Activated CD4-positive, alpha-beta T cell treated with anti-CD3 and anti-CD28 coated beads, Interleukin-2, amount 50 U/mL, for 16 hours (primary cell): ENCODE measurements around the gene KATNAL2.
A peak's percentile ranks its signal among the peaks of the same experiment; 100 is the strongest.
"Not testable (repeated sequence)": the region's sequence is repeated elsewhere in the genome, so short reads cannot be mapped to it uniquely, and the experiment has no call there.

Experiments used
- DNase-seq: peaks from one replicate; pipeline ENCODE4 v3.0.0-alpha.2; 2020

Gene KATNAL2

GRCh38 chr18:46939998-46940571 lies 22.7 kb downstream of the KATNAL2 start:
- DNase-seq, result no peak

- DNase-seq, result no peak
These were observed 25.2 kb downstream of the KATNAL2 start for GRCh38 chr18:46942646-46943045.

GRCh38 chr18:46946656-46947282 lies 29.4 kb downstream of the KATNAL2 start:
- DNase-seq, result peak; percentile 69

- peak; percentile 11 for DNase-seq
These were observed 32.8 kb downstream of the KATNAL2 start for GRCh38 chr18:46950064-46950656.

- no peak for DNase-seq
These were observed 35.8 kb downstream of the KATNAL2 start for GRCh38 chr18:46953195-46953594.

- no peak for DNase-seq
These were observed 40.8 kb downstream of the KATNAL2 start for GRCh38 chr18:46958209-46958608.

GRCh38 chr18:46963656-46964578 lies 46.5 kb downstream of the KATNAL2 start:
- DNase-seq, result not testable (repeated sequence)

- not testable (repeated sequence) for DNase-seq
These were observed 47.3 kb downstream of the KATNAL2 start for GRCh38 chr18:46964579-46965293.

GRCh38 chr18:46966266-46966665 lies 48.9 kb downstream of the KATNAL2 start:
- not testable (repeated sequence) for DNase-seq

GRCh38 chr18:46969551-46969950 lies 52.1 kb downstream of the KATNAL2 start:
- DNase-seq, result not testable (repeated sequence)

GRCh38 chr18:47019870-47020269 lies 102.5 kb downstream of the KATNAL2 start:
- DNase-seq, result not testable (repeated sequence)

GRCh38 chr18:47020757-47021156 lies 103.4 kb downstream of the KATNAL2 start:
- not testable (repeated sequence) for DNase-seq

- not testable (repeated sequence) for DNase-seq
These were observed 105.4 kb downstream of the KATNAL2 start for GRCh38 chr18:47022821-47023220.

- DNase-seq, result not testable (repeated sequence)
These were observed 106.5 kb downstream of the KATNAL2 start for GRCh38 chr18:47023769-47024465.

- not testable (repeated sequence) for DNase-seq
These were observed 108.3 kb downstream of the KATNAL2 start for GRCh38 chr18:47025557-47026174.

GRCh38 chr18:47028738-47029137 lies 111.3 kb downstream of the KATNAL2 start:
- DNase-seq, result not testable (repeated sequence)

- not testable (repeated sequence) for DNase-seq
These were observed 112.4 kb downstream of the KATNAL2 start for GRCh38 chr18:47029684-47030353.

- DNase-seq, result not testable (repeated sequence)
These were observed 113.5 kb downstream of the KATNAL2 start for GRCh38 chr18:47030887-47031286.

GRCh38 chr18:47032945-47033344 lies 115.5 kb downstream of the KATNAL2 start:
- no peak for DNase-seq

- DNase-seq, result not testable (repeated sequence)
These were observed 117.2 kb downstream of the KATNAL2 start for GRCh38 chr18:47034591-47034990.
